GM19025 (cell line): ENCODE data around the gene DENND4B.
"Not testable (repeated sequence)": the region's sequence is repeated elsewhere in the genome, so short reads cannot be mapped to it uniquely, and the experiment has no call there.

Source experiments
- ATAC-seq: cut with Tn5 transposase; IDR thresholded peaks from one replicate; pipeline ENCODE4 v1.9.1; 2021; ENCODE audit warnings: mild to moderate bottlenecking, low read depth, moderate library complexity; ENCODE audit not compliant: unreplicated experiment

Gene DENND4B

GRCh38 chr1:153899509-153899908 lies 47.0 kb downstream of the DENND4B start:
- no peak for ATAC-seq

- not testable (repeated sequence) for ATAC-seq
Measured at GRCh38 chr1:153895866-153896265, 50.7 kb downstream of the DENND4B start.

DNA sequence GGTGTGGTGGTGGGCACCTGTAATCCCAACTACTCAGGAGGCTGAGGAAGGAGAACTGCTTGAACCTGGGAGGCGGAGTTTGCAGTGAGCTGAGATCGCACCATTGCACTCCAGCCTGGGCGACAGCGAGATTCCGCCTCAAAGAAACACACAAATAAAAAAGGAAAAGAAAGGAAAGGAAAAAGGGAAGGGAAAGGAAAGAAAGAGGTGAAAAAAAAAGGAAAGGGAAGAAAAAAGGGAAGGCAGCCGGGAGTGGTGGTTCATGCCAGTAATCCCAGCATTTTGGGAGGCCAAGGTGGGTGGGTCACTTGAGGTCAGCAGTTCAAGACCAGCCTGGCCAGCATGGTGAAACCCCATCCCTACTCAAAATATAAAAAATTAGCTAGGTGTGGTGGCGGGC lies 55.5 kb downstream of the DENND4B start:
- not testable (repeated sequence) for ATAC-seq

DNA sequence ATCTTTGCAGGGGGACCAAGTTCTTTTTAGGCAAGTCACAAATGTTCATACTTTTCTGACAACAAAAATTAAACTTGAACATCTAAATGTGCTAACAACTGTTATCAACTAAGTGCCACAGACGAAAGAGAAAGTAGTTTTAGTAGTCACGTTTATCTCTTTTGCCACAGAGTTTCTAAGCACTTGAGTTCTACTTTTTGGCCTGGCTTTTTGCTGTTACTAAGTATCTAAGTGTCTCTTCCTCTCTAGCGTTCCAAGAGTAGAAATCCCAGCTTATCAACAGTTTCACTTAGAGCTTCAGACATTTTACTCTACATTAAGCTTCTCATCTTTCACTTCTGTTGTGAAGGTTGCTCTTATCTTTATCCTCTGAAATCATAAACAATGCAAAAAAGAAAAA lies 58.0 kb downstream of the DENND4B start:
- ATAC-seq, result no peak

GRCh38 chr1:153886127-153886526 lies 60.4 kb downstream of the DENND4B start:
- no peak for ATAC-seq

DNA sequence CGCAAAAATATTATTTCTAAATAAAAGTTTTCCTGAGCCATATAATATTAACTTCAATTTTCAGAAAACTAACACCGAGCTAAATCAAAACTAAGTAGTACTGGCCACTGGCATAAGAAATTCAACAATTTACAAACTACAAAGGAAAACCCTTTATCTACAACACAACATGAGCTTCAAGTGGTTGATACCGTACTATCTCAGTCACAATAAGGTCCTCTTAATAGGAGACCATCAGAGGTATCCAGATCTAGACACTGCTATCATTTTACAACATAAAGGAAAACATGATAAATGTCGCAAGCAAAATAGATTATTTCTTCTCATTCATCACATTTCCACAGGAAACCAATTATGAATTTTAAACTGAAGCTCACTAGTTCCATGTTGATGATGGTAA lies 63.3 kb downstream of the DENND4B start:
- no peak for ATAC-seq

- ATAC-seq, result no peak
Measured at GRCh38 chr1:153882296-153882912, 64.1 kb downstream of the DENND4B start.

DNA sequence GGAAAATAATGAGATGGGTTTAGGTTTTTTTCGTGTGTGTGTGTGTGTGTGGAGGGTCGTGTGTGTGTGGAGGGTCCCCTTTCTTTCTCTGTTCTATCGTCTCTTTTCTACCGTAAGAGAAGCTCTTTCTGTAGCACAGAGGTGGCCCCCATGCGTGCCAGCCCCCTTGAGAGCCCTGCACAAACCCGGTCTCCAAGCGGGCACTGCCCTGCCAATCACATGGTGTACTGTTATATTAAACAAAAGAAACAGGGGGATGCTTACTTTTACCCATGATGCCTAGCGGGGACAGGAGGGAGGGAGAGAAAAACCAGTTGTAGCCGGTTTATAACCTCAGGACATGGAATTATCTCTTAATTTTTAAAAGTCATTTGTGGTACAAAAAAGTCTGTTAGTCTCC lies 64.8 kb downstream of the DENND4B start:
- ATAC-seq, result no peak

- ATAC-seq, result no peak
Measured at GRCh38 chr1:153880962-153881361, 65.6 kb downstream of the DENND4B start.

GRCh38 chr1:153880024-153880423 lies 66.5 kb downstream of the DENND4B start:
- no peak for ATAC-seq
